Measurements from ENCODE around the gene CLDND2. TPM values are rescaled to one million over a fixed set of nuclear protein-coding genes. Genes with fewer than 3 reads are reported as not detected.
"Not testable (repeated sequence)": the region's sequence is repeated elsewhere in the genome, so short reads cannot be mapped to it uniquely, and the experiment has no call there.

CLDND2 gene
- total and polyA plus RNA-seq, 4 donors, result 0.22 to 3.0 TPM; not detected in 2

GRCh38 chr19:51398096-51398704 is 29.4 kb upstream of the CLDND2 start:
- TF ChIP-seq CTCF (IDR thresholded peaks at IDR 0.05; ENCODE audit: low read depth, low read length, missing input control) (peak; percentile 39), NR2F2 (IDR thresholded peaks at IDR 0.05) (no peak), RAD21 (IDR thresholded peaks at IDR 0.05) (peak; percentile 62 to 78)
- Histone ChIP-seq H3K36me3 (ENCODE audit: control insufficient read depth in 4 of 4, insufficient read depth in 3 of 4, low read depth in 1 of 4, low read length in 3 of 4) (no peaks in the 10 kb centered on the region), H3K27ac (ENCODE audit: low read depth in 1 of 2, low read length in 2 of 2) (no peak overlapping the region), H3K4me1 (ENCODE audit: control insufficient read depth in 4 of 4, insufficient read depth in 4 of 4, low read length in 3 of 4) (peaks cover 2 to 8% (median 5%) of the 10 kb centered on the region in 4 donors), H3K4me3 (ENCODE audit: low read depth in 1 of 3, low read length in 3 of 3) (no peak overlapping the region), H3K27me3 (ENCODE audit: control insufficient read depth in 4 of 4, insufficient read depth in 4 of 4, low read length in 3 of 4) (no peaks in the 10 kb centered on the region), H3K9ac (ENCODE audit: low read depth in 1 of 2, low read length in 2 of 2) (no peak overlapping the region), H3K9me3 (ENCODE audit: control insufficient read depth in 4 of 4, low read length in 3 of 4) (peaks cover 0 to 12% (median 5%) of the 10 kb centered on the region in 4 donors)
- no peak for DNase-seq (ENCODE audit: low spot score)
- 44% methylated on average over 7 of the region's 7 CpGs for WGBS

- H3K9me3 ChIP-seq (ENCODE audit: control insufficient read depth in 4 of 4, low read length in 3 of 4); H3K27ac ChIP-seq (ENCODE audit: low read depth in 1 of 2, low read length in 2 of 2); DNase-seq (ENCODE audit: low spot score); H3K36me3 ChIP-seq (ENCODE audit: control insufficient read depth in 4 of 4, insufficient read depth in 3 of 4, low read depth in 1 of 4, low read length in 3 of 4); H3K9ac ChIP-seq (ENCODE audit: low read depth in 1 of 2, low read length in 2 of 2); H3K4me3 ChIP-seq (ENCODE audit: low read depth in 1 of 3, low read length in 3 of 3); H3K4me1 ChIP-seq (ENCODE audit: control insufficient read depth in 4 of 4, insufficient read depth in 4 of 4, low read length in 3 of 4); H3K27me3 ChIP-seq (ENCODE audit: control insufficient read depth in 4 of 4, insufficient read depth in 4 of 4, low read length in 3 of 4): not testable (repeated sequence)
- WGBS, result 88% methylated on average over 9 of the region's 9 CpGs
Measured at GRCh38 chr19:51397453-51397852, 28.6 kb upstream of the CLDND2 start.

GRCh38 chr19:51396175-51396574 is 27.4 kb upstream of the CLDND2 start:
- H3K27ac ChIP-seq (ENCODE audit: low read depth in 1 of 2, low read length in 2 of 2), result no peak overlapping the region
- no peaks in the 10 kb centered on the region for H3K27me3 ChIP-seq (ENCODE audit: control insufficient read depth in 4 of 4, insufficient read depth in 4 of 4, low read length in 3 of 4)
- H3K9ac ChIP-seq (ENCODE audit: low read depth in 1 of 2, low read length in 2 of 2), result no peak overlapping the region
- no peaks in the 10 kb centered on the region for H3K9me3 ChIP-seq (ENCODE audit: control insufficient read depth in 4 of 4, low read length in 3 of 4)
- peaks cover 2 to 8% (median 5%) of the 10 kb centered on the region in 4 donors for H3K4me1 ChIP-seq (ENCODE audit: control insufficient read depth in 4 of 4, insufficient read depth in 4 of 4, low read length in 3 of 4)
- no peaks in the 10 kb centered on the region for H3K36me3 ChIP-seq (ENCODE audit: control insufficient read depth in 4 of 4, insufficient read depth in 3 of 4, low read depth in 1 of 4, low read length in 3 of 4)
- 96% methylated on average over 2 of the region's 2 CpGs for WGBS
- TF ChIP-seq EGR1 (IDR thresholded peaks at IDR 0.05; ENCODE audit: low read depth in 2 of 2), result no peak
- no peak for TF ChIP-seq TAF1 (conservative IDR thresholded peaks at IDR 0.05)
- TF ChIP-seq FOXA1 (IDR thresholded peaks at IDR 0.05), result no peak
- no peak for TF ChIP-seq SP1 (IDR thresholded peaks at IDR 0.05)
- no peak for TF ChIP-seq FOXA2 (IDR thresholded peaks at IDR 0.05)
- no peak for TF ChIP-seq RAD21 (IDR thresholded peaks at IDR 0.05)
- no peak for TF ChIP-seq ATF3 (IDR thresholded peaks at IDR 0.05)
- no peak for TF ChIP-seq ZBTB33 (IDR thresholded peaks at IDR 0.05)
- TF ChIP-seq YY1 (IDR thresholded peaks at IDR 0.05), result no peak
- no peak overlapping the region for H3K4me3 ChIP-seq (ENCODE audit: low read depth in 1 of 3, low read length in 3 of 3)
- DNase-seq (ENCODE audit: low spot score), result no peak
